Fibroblast of villous mesenchyme (primary cell): Measurements from ENCODE around the gene CPVL. TPM values are rescaled to one million over a fixed set of nuclear protein-coding genes. Genes with fewer than 3 reads are reported as not detected.

Experiments used
- DNase-seq: peaks from one replicate; pipeline ENCODE4 v3.0.0-alpha.2; 2010; ENCODE audit warnings: low read depth
- H3K4me3 ChIP-seq: 2 replicates; pipeline ENCODE4 v1.5.1; 2011; ENCODE audit warnings: low read depth, mild to moderate bottlenecking, low read length
- total RNA-seq: library from RNA; depleted of rRNA; stranded (reverse); fragments of >200 nt; gene quantifications from 2 replicates; pipeline ENCODE4 v1.2.3, GENCODE V29; 2012
- TF ChIP-seq, protein P1 (sequence below): IDR thresholded peaks from 2 replicates; pipeline ENCODE4 v1.5.1; 2012; ENCODE audit warnings: low read depth, mild to moderate bottlenecking, low read length; ENCODE audit not compliant: insufficient read depth

The CPVL gene
- total RNA-seq = not detected in 2 replicates

GRCh38 chr7:29146057-29146706, at the start of gene CPVL:
CPVL (minus strand) TSS chr7:29146537; CDS start chr7:29121061, 25,476 bp downstream.
- TF ChIP-seq, protein P1, sequence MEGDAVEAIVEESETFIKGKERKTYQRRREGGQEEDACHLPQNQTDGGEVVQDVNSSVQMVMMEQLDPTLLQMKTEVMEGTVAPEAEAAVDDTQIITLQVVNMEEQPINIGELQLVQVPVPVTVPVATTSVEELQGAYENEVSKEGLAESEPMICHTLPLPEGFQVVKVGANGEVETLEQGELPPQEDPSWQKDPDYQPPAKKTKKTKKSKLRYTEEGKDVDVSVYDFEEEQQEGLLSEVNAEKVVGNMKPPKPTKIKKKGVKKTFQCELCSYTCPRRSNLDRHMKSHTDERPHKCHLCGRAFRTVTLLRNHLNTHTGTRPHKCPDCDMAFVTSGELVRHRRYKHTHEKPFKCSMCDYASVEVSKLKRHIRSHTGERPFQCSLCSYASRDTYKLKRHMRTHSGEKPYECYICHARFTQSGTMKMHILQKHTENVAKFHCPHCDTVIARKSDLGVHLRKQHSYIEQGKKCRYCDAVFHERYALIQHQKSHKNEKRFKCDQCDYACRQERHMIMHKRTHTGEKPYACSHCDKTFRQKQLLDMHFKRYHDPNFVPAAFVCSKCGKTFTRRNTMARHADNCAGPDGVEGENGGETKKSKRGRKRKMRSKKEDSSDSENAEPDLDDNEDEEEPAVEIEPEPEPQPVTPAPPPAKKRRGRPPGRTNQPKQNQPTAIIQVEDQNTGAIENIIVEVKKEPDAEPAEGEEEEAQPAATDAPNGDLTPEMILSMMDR = no peak
- no peak for DNase-seq
- H3K4me3 ChIP-seq = peak within 1 kb of the TSS; percentile 40

DNA sequence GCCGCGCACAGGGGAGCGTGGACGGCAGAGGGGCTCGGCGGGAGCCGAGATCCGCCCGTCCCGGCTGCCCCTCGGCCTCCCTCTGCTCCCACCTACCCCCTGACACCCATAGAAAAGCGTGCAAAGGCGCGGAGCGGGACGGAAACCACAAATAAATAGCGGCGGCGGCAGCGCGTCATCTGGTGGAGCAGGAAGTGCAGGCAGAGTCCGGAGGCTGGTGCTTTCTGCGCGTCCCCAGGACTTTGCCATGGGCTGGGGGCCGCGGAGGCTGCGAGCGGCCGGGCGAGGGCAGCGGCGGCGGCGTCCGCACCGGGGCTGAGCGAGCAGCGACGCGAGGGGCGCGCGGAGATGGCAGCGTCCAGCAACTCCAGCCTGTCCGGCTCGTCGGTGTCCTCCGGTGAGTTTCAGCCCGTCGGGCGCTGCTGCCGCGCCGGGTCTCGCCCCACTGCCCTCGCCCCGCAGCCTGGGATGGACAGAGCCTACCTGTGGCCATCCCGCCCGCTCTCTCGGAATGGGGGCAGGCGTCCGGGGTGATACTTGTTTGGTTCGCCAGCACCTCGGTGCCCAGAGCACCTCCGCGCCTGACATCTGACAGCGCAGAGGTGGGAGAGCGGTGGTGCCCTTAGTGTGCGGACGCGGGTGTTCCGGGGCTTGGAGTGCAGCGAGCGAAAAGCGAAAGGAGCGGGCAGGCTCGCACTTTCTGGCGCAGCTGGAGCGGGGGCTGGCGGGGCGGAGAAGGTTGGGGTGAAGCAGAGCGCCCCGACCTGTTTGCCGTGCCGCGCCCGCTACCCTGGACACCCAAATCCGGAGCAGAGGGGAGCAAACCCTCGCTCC, 48.5 kb upstream of the CPVL start, which contains the start of gene CHN2:
Gene CHN2 (plus strand): TSS at position 182 of the 834 bp plus-strand sequence.
- TF ChIP-seq, protein P1 = no peak
- DNase-seq = no peak
- H3K4me3 ChIP-seq = peak within 1 kb of the TSS; percentile 51

- no peak for DNase-seq
- peak overlapping the region; percentile 36 for H3K4me3 ChIP-seq
- TF ChIP-seq, protein P1 = no peak
Measured at GRCh38 chr7:29194206-29194593, 47.9 kb upstream of the CPVL start.

- H3K4me3 ChIP-seq = no peak overlapping the region
- TF ChIP-seq, protein P1 = no peak
- no peak for DNase-seq
Measured at GRCh38 chr7:29193316-29194205, 47.2 kb upstream of the CPVL start.

DNA sequence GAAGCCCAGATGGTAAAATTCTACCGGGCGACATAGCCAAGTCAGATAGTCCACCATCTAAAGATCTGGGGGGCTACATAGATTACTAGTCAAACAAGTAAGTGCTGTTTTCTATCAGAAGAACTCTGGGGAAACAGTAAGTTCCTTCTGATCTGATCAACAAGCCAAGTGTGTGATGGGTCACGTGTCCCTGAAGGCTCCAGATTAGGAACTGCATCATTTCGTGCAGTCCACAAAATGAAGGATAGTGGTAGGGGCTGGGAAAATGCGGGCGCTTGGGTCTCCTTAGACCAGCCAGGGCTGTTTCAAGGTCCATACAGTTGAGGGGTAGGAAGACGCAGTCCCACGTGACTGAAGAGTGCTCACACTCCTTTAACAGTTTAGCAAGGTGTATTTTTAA, 46.5 kb upstream of the CPVL start:
- TF ChIP-seq, protein P1 = no peak
- no peak overlapping the region for H3K4me3 ChIP-seq
- no peak for DNase-seq

GRCh38 chr7:29192323-29192722, 46.0 kb upstream of the CPVL start:
- TF ChIP-seq, protein P1 = no peak
- H3K4me3 ChIP-seq = no peak overlapping the region
- DNase-seq = no peak
